ENCODE measurements around the gene ARR3.
A peak's percentile ranks its signal among the peaks of the same experiment; 100 is the strongest.
"Not testable (repeated sequence)": the region's sequence is repeated elsewhere in the genome, so short reads cannot be mapped to it uniquely, and the experiment has no call there.

ARR3 gene

GRCh38 chrX:70280573-70280972 lies 12.4 kb downstream of the ARR3 start:
- no peak for DNase-seq (ENCODE audit: low spot score)

GRCh38 chrX:70281951-70282350 lies 13.8 kb downstream of the ARR3 start, which contains the start of gene RAB41:
TSS of gene RAB41 (plus strand) at chrX:70282172. CDS start at chrX:70282218, 46 bp downstream.
- DNase-seq (ENCODE audit: low spot score) = no peak

- DNase-seq (ENCODE audit: low spot score) = peak; percentile 4
Measured at GRCh38 chrX:70289168-70289792, 21.1 kb downstream of the ARR3 start.

- peak; percentile 64 for DNase-seq (ENCODE audit: low spot score)
Measured at GRCh38 chrX:70289793-70290770, 21.9 kb downstream of the ARR3 start, which contains the start of the genes KIF4A and PDZD11. TSS of gene KIF4A (plus strand) at chrX:70290104. CDS start at chrX:70290459, 355 bp downstream. TSS of gene PDZD11 (minus strand) at chrX:70289927. CDS start at chrX:70289341, 586 bp downstream.

- DNase-seq (ENCODE audit: low spot score) = no peak
Measured at GRCh38 chrX:70292788-70293187, 24.7 kb downstream of the ARR3 start.

GRCh38 chrX:70293621-70294020 lies 25.5 kb downstream of the ARR3 start:
- DNase-seq (ENCODE audit: low spot score) = no peak

GRCh38 chrX:70301716-70302115 lies 33.6 kb downstream of the ARR3 start:
- DNase-seq (ENCODE audit: low spot score) = no peak

GRCh38 chrX:70313503-70313902 lies 45.4 kb downstream of the ARR3 start:
- DNase-seq (ENCODE audit: low spot score) = no peak

GRCh38 chrX:70322784-70323183 lies 54.6 kb downstream of the ARR3 start:
- no peak for DNase-seq (ENCODE audit: low spot score)

- not testable (repeated sequence) for DNase-seq (ENCODE audit: low spot score)
Measured at GRCh38 chrX:70323628-70324027, 55.5 kb downstream of the ARR3 start.

GRCh38 chrX:70324326-70324725 lies 56.2 kb downstream of the ARR3 start:
- DNase-seq (ENCODE audit: low spot score) = no peak

GRCh38 chrX:70331161-70331560 lies 63.0 kb downstream of the ARR3 start:
- no peak for DNase-seq (ENCODE audit: low spot score)
